HepG2 (cell line): Measurements from ENCODE around the gene CKAP5. TPM values are rescaled to one million over a fixed set of nuclear protein-coding genes. Genes with fewer than 3 reads are reported as not detected.

ENCODE experiments used
- KDM2A ChIP-seq: sonication (generic); formaldehyde crosslinking; IDR thresholded peaks from 2 replicates; pipeline ENCODE4 v1.4.0; 2020; ENCODE audit warnings: low read depth, missing genetic modification reagents, borderline replicate concordance
- NCOA2 ChIP-seq: sonication (generic); formaldehyde crosslinking; IDR thresholded peaks from 2 replicates; pipeline ENCODE4 v1.8.0; 2022; ENCODE audit warnings: inconsistent platforms
- RXRA ChIP-seq: sonication (generic); formaldehyde crosslinking; IDR thresholded peaks from 2 replicates; pipeline ENCODE4 v1.5.1; 2020; ENCODE audit warnings: missing genetic modification reagents
- SRY ChIP-seq: sonication (generic); formaldehyde crosslinking; IDR thresholded peaks from 2 replicates; pipeline ENCODE4 v1.8.0; 2022; ENCODE audit warnings: mild to moderate bottlenecking, missing genetic modification reagents
- ZBTB38 ChIP-seq: sonication (generic); formaldehyde crosslinking; IDR thresholded peaks from 2 replicates; pipeline ENCODE4 v1.5.1; 2020; ENCODE audit warnings: mild to moderate bottlenecking, missing genetic modification reagents
- ZNF547 ChIP-seq: sonication (generic); formaldehyde crosslinking; IDR thresholded peaks from 2 replicates; pipeline ENCODE4 v1.5.1; 2020; ENCODE audit warnings: mild to moderate bottlenecking, missing genetic modification reagents
- ZNF552 ChIP-seq: sonication (generic); formaldehyde crosslinking; IDR thresholded peaks from 2 replicates; pipeline ENCODE4 v1.9.0; 2022; ENCODE audit warnings: missing genetic modification reagents, mild to moderate bottlenecking, borderline replicate concordance
- ZNF557 ChIP-seq: sonication (generic); formaldehyde crosslinking; IDR thresholded peaks from 2 replicates; pipeline ENCODE4 v1.4.0; 2020; ENCODE audit warnings: missing genetic modification reagents
- ZNF558 ChIP-seq: sonication (generic); formaldehyde crosslinking; IDR thresholded peaks from 2 replicates; pipeline ENCODE4 v1.9.0; 2022; ENCODE audit warnings: mild to moderate bottlenecking, missing genetic modification reagents, borderline replicate concordance
- polyA plus RNA-seq, 8 experiments: library from polyadenylated mRNA; depleted of rRNA in 3 of 8; stranded (reverse) in 7 of 8; unstranded in 1 of 8; fragments of >200 nt; fragmentation: Illumina TruSeq in 4 of 8; extraction: Trizol in 4 of 8; gene quantifications; 2 replicates each; pipeline versions ENCODE4 v1.2.1 to v1.2.3, GENCODE V29; 2011 to 2016; ENCODE audit warnings: low read depth in 4 of 8, missing spikeins in 1 of 8, mixed read lengths in 1 of 8; ENCODE audit not compliant: insufficient read depth in 1 of 8
- total RNA-seq, 5 experiments: library from RNA; depleted of rRNA; stranded (reverse); fragments of >200 nt; fragmentation: Illumina TruSeq; extraction: Trizol; gene quantifications; 2 replicates each; pipeline ENCODE4 v1.2.3, GENCODE V29; 2016; ENCODE audit warnings: low read depth in 1 of 5
- TF ChIP-seq, protein P1 (sequence below), 2 experiments: sonication (generic) in 1 of 2; formaldehyde crosslinking in 1 of 2; IDR thresholded peaks; 2 replicates each; pipeline versions ENCODE4 v1.4.0 to v1.6.1; 2018 to 2020; ENCODE audit warnings: missing genetic modification reagents in 2 of 2, borderline replicate concordance in 1 of 2, low read depth in 1 of 2, mild to moderate bottlenecking in 1 of 2, missing biosample characterization in 1 of 2
- TF ChIP-seq, protein P2 (sequence below): sonication (generic); formaldehyde crosslinking; IDR thresholded peaks from 2 replicates; pipeline ENCODE4 v1.5.1; 2020; ENCODE audit warnings: mild to moderate bottlenecking, missing genetic modification reagents
- TF ChIP-seq, protein P3 (sequence below): IDR thresholded peaks from 2 replicates; pipeline ENCODE4 v1.6.1; 2016; ENCODE audit warnings: missing compliant biosample characterization, missing genetic modification reagents, borderline replicate concordance
- TF ChIP-seq, protein P4 (sequence below): sonication (generic); formaldehyde crosslinking; IDR thresholded peaks from 2 replicates; pipeline ENCODE4 v1.9.0; 2021; ENCODE audit warnings: missing genetic modification reagents, borderline replicate concordance
- TF ChIP-seq, protein P5 (sequence below): sonication (generic); formaldehyde crosslinking; conservative IDR thresholded peaks from 2 replicates; pipeline ENCODE4 v1.4.0; 2020; ENCODE audit warnings: missing genetic modification reagents

The CKAP5 gene
- total and polyA plus RNA-seq, 2 of the 13 experiments (the other 11 are each of a cell fraction or from before 2014, with no cell fraction given), result 79.2 to 103 TPM

DNA sequence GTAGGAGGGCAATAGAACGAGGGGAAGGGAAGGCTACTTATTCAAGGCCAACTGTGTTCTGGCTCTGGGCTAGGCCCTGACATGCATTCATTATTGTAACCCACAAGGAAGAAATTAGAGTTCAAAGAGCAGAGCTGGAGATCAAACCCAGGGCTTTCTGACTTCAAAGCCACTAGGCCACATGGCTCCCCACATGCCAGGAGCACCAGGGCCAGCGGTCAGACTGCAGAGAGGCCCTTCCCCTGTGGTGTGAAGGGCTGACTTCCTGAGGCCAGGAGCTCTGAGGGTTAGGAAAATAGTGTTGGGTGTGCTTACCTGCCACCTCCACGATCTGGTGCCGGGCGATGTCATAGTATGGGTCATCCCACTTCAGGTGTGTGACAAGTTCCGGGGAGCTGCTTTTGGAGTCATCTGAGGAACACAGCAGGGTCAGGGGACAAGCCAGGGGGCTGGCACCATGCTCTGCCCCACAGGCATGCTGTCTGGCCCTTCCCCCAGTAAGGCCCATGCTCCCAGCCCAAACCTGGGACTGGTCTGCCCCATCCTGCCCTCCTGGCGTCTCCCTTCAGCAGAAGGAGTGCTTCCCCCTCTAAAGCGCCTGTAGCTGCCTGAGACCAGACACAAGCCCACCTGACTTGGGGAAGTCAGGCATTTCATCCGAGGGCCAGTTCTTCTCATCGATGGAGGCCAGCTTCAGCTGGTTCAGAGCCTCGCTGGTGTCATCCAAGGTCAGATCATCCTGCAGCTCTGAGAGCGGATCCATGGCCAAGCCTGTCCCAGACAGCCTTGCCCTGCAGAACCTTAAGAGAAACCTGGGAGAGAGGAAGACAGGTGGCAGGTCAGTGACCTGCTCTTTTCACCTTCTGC lies 150.5 kb downstream of the CKAP5 start (continued):
- peak; percentile 42; the same call in 1 of the 2 replicates for TF ChIP-seq RXRA (CRISPR knock-in tag)
- peak; percentile 84; the same call in 1 of the 2 replicates for TF ChIP-seq ZNF552
- peak; percentile 57; the same call in 1 of the 2 replicates for TF ChIP-seq ZBTB38
- TF ChIP-seq NCOA2, result peak; percentile 64
- TF ChIP-seq, protein P1, sequence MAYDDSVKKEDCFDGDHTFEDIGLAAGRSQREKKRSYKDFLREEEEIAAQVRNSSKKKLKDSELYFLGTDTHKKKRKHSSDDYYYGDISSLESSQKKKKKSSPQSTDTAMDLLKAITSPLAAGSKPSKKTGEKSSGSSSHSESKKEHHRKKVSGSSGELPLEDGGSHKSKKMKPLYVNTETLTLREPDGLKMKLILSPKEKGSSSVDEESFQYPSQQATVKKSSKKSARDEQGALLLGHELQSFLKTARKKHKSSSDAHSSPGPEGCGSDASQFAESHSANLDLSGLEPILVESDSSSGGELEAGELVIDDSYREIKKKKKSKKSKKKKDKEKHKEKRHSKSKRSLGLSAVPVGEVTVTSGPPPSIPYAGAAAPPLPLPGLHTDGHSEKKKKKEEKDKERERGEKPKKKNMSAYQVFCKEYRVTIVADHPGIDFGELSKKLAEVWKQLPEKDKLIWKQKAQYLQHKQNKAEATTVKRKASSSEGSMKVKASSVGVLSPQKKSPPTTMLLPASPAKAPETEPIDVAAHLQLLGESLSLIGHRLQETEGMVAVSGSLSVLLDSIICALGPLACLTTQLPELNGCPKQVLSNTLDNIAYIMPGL (CRISPR knock-in tag; IDR thresholded peaks at IDR 0.05; ENCODE audit: borderline replicate concordance in 1 of 2, low read depth in 1 of 2), result 0 out of 4 replicates have a peak, but pooled peaks of 1 of the 2 experiments have one; percentile 21
- TF ChIP-seq ZNF557 (CRISPR knock-in tag), result peak; percentile 86; the same call in 1 of the 2 replicates
- TF ChIP-seq, protein P2, sequence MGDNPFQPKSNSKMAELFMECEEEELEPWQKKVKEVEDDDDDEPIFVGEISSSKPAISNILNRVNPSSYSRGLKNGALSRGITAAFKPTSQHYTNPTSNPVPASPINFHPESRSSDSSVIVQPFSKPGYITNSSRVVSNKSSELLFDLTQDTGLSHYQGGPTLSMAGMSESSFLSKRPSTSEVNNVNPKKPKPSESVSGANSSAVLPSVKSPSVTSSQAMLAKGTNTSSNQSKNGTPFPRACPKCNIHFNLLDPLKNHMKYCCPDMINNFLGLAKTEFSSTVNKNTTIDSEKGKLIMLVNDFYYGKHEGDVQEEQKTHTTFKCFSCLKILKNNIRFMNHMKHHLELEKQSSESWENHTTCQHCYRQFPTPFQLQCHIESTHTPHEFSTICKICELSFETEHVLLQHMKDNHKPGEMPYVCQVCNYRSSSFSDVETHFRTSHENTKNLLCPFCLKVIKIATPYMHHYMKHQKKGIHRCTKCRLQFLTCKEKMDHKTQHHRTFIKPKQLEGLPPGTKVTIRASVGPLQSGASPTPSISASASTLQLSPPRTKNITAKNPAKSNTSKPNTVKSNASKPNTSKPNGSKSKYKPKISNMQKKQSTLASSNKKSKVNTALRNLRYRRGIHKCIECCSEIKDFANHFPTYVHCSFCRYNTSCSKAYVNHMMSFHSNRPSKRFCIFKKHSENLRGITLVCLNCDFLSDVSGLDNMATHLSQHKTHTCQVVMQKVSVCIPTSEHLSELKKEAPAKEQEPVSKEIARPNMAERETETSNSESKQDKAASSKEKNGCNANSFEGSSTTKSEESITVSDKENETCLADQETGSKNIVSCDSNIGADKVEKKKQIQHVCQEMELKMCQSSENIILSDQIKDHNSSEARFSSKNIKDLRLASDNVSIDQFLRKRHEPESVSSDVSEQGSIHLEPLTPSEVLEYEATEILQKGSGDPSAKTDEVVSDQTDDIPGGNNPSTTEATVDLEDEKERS (CRISPR knock-in tag), result peak; percentile 37; the same call in 1 of the 2 replicates
- TF ChIP-seq, protein P3, sequence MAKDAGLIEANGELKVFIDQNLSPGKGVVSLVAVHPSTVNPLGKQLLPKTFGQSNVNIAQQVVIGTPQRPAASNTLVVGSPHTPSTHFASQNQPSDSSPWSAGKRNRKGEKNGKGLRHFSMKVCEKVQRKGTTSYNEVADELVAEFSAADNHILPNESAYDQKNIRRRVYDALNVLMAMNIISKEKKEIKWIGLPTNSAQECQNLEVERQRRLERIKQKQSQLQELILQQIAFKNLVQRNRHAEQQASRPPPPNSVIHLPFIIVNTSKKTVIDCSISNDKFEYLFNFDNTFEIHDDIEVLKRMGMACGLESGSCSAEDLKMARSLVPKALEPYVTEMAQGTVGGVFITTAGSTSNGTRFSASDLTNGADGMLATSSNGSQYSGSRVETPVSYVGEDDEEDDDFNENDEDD (CRISPR knock-in tag), result peak; percentile 91; the same call in 1 of the 2 replicates
- 0 out of 2 replicates have a peak, but pooled peaks have one; percentile 34 for TF ChIP-seq SRY
- TF ChIP-seq, protein P4, sequence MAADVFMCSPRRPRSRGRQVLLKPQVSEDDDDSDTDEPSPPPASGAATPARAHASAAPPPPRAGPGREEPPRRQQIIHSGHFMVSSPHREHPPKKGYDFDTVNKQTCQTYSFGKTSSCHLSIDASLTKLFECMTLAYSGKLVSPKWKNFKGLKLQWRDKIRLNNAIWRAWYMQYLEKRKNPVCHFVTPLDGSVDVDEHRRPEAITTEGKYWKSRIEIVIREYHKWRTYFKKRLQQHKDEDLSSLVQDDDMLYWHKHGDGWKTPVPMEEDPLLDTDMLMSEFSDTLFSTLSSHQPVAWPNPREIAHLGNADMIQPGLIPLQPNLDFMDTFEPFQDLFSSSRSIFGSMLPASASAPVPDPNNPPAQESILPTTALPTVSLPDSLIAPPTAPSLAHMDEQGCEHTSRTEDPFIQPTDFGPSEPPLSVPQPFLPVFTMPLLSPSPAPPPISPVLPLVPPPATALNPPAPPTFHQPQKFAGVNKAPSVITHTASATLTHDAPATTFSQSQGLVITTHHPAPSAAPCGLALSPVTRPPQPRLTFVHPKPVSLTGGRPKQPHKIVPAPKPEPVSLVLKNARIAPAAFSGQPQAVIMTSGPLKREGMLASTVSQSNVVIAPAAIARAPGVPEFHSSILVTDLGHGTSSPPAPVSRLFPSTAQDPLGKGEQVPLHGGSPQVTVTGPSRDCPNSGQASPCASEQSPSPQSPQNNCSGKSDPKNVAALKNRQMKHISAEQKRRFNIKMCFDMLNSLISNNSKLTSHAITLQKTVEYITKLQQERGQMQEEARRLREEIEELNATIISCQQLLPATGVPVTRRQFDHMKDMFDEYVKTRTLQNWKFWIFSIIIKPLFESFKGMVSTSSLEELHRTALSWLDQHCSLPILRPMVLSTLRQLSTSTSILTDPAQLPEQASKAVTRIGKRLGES (CRISPR knock-in tag), result 0 out of 2 replicates have a peak, but pooled peaks have one; percentile 66
- TF ChIP-seq, protein P5, sequence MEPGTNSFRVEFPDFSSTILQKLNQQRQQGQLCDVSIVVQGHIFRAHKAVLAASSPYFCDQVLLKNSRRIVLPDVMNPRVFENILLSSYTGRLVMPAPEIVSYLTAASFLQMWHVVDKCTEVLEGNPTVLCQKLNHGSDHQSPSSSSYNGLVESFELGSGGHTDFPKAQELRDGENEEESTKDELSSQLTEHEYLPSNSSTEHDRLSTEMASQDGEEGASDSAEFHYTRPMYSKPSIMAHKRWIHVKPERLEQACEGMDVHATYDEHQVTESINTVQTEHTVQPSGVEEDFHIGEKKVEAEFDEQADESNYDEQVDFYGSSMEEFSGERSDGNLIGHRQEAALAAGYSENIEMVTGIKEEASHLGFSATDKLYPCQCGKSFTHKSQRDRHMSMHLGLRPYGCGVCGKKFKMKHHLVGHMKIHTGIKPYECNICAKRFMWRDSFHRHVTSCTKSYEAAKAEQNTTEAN (CRISPR knock-in tag), result peak; percentile 71
- TF ChIP-seq ZNF547 (CRISPR knock-in tag), result peak; percentile 68; the same call in 1 of the 2 replicates
- peak; percentile 89; the same call in 1 of the 2 replicates for TF ChIP-seq ZNF558
- TF ChIP-seq KDM2A (CRISPR knock-in tag), result no peak
